ENCODE measurements around the gene CLCNKA.
"Not testable (repeated sequence)": the region's sequence is repeated elsewhere in the genome, so short reads cannot be mapped to it uniquely, and the experiment has no call there.

Gene CLCNKA

GRCh38 chr1:16026723-16027484, 5.1 kb downstream of the CLCNKA start:
- Histone ChIP-seq H3K36me3 (ENCODE audit: control insufficient read depth, insufficient read depth, low read length) (no peaks in the 10 kb centered on the region), H3K4me3 (ENCODE audit: low read length) (peak overlapping the region; percentile 48), H3K4me1 (ENCODE audit: control insufficient read depth, insufficient read depth, low read length) (peaks cover 2% of the 10 kb centered on the region), H3K9ac (ENCODE audit: low read length) (peak overlapping the region; percentile 11), H3K27me3 (ENCODE audit: control insufficient read depth, insufficient read depth, low read length) (no peaks in the 10 kb centered on the region), H3K27ac (ENCODE audit: low read depth, low read length) (peak overlapping the region; percentile 40)

GRCh38 chr1:16028237-16029002, 6.6 kb downstream of the CLCNKA start:
- Histone ChIP-seq H3K27me3 (ENCODE audit: control insufficient read depth, insufficient read depth, low read length) (no peaks in the 10 kb centered on the region), H3K4me3 (ENCODE audit: low read length) (no peak overlapping the region), H3K4me1 (ENCODE audit: control insufficient read depth, insufficient read depth, low read length) (peaks cover 2% of the 10 kb centered on the region), H3K36me3 (ENCODE audit: control insufficient read depth, insufficient read depth, low read length) (no peaks in the 10 kb centered on the region), H3K27ac (ENCODE audit: low read depth, low read length) (no peak overlapping the region), H3K9ac (ENCODE audit: low read length) (no peak overlapping the region)

- not testable (repeated sequence) for H3K4me3 ChIP-seq (ENCODE audit: low read length); H3K4me1 ChIP-seq (ENCODE audit: control insufficient read depth, insufficient read depth, low read length); H3K9ac ChIP-seq (ENCODE audit: low read length); H3K36me3 ChIP-seq (ENCODE audit: control insufficient read depth, insufficient read depth, low read length); H3K27ac ChIP-seq (ENCODE audit: low read depth, low read length); H3K27me3 ChIP-seq (ENCODE audit: control insufficient read depth, insufficient read depth, low read length)
Measured at GRCh38 chr1:16029003-16029268, 7.1 kb downstream of the CLCNKA start.

- no peak overlapping the region for H3K4me3 ChIP-seq (ENCODE audit: low read length)
- peaks cover 2% of the 10 kb centered on the region for H3K4me1 ChIP-seq (ENCODE audit: control insufficient read depth, insufficient read depth, low read length)
- H3K36me3 ChIP-seq (ENCODE audit: control insufficient read depth, insufficient read depth, low read length), result no peaks in the 10 kb centered on the region
- H3K27me3 ChIP-seq (ENCODE audit: control insufficient read depth, insufficient read depth, low read length), result no peaks in the 10 kb centered on the region
- no peak overlapping the region for H3K27ac ChIP-seq (ENCODE audit: low read depth, low read length)
- H3K9ac ChIP-seq (ENCODE audit: low read length), result no peak overlapping the region
Measured at GRCh38 chr1:16029288-16029687, 7.5 kb downstream of the CLCNKA start.

GRCh38 chr1:16031551-16031950, 9.7 kb downstream of the CLCNKA start:
- H3K4me3 ChIP-seq (ENCODE audit: low read length), result no peak overlapping the region
- peaks cover 2% of the 10 kb centered on the region for H3K4me1 ChIP-seq (ENCODE audit: control insufficient read depth, insufficient read depth, low read length)
- H3K27ac ChIP-seq (ENCODE audit: low read depth, low read length), result no peak overlapping the region
- H3K27me3 ChIP-seq (ENCODE audit: control insufficient read depth, insufficient read depth, low read length), result no peaks in the 10 kb centered on the region
- H3K9ac ChIP-seq (ENCODE audit: low read length), result no peak overlapping the region
- no peaks in the 10 kb centered on the region for H3K36me3 ChIP-seq (ENCODE audit: control insufficient read depth, insufficient read depth, low read length)

- Histone ChIP-seq H3K27ac (ENCODE audit: low read depth, low read length) (no peak overlapping the region), H3K9ac (ENCODE audit: low read length) (no peak overlapping the region), H3K27me3 (ENCODE audit: control insufficient read depth, insufficient read depth, low read length) (no peaks in the 10 kb centered on the region)
Measured at GRCh38 chr1:16032388-16033102, 10.7 kb downstream of the CLCNKA start.

GRCh38 chr1:16033103-16033632, 11.3 kb downstream of the CLCNKA start:
- not testable (repeated sequence) for H3K27me3 ChIP-seq (ENCODE audit: control insufficient read depth, insufficient read depth, low read length); H3K4me3 ChIP-seq (ENCODE audit: low read length); H3K9ac ChIP-seq (ENCODE audit: low read length); H3K4me1 ChIP-seq (ENCODE audit: control insufficient read depth, insufficient read depth, low read length); H3K36me3 ChIP-seq (ENCODE audit: control insufficient read depth, insufficient read depth, low read length); H3K27ac ChIP-seq (ENCODE audit: low read depth, low read length)

More at GRCh38 chr1:16032388-16033102, 10.7 kb downstream of the CLCNKA start:
- peaks cover 2% of the 10 kb centered on the region for H3K4me1 ChIP-seq (ENCODE audit: control insufficient read depth, insufficient read depth, low read length)
- no peak overlapping the region for H3K4me3 ChIP-seq (ENCODE audit: low read length)
- no peaks in the 10 kb centered on the region for H3K36me3 ChIP-seq (ENCODE audit: control insufficient read depth, insufficient read depth, low read length)

- not testable (repeated sequence) for H3K4me3 ChIP-seq (ENCODE audit: low read length); H3K36me3 ChIP-seq (ENCODE audit: control insufficient read depth, insufficient read depth, low read length); H3K27ac ChIP-seq (ENCODE audit: low read depth, low read length); H3K4me1 ChIP-seq (ENCODE audit: control insufficient read depth, insufficient read depth, low read length); H3K9ac ChIP-seq (ENCODE audit: low read length); H3K27me3 ChIP-seq (ENCODE audit: control insufficient read depth, insufficient read depth, low read length)
Measured at GRCh38 chr1:16036461-16036860, 14.6 kb downstream of the CLCNKA start.

GRCh38 chr1:16038620-16038912, 16.7 kb downstream of the CLCNKA start:
- no peaks in the 10 kb centered on the region for H3K27me3 ChIP-seq (ENCODE audit: control insufficient read depth, insufficient read depth, low read length)
- no peaks in the 10 kb centered on the region for H3K36me3 ChIP-seq (ENCODE audit: control insufficient read depth, insufficient read depth, low read length)
- H3K4me3 ChIP-seq (ENCODE audit: low read length), result no peak overlapping the region
- H3K27ac ChIP-seq (ENCODE audit: low read depth, low read length), result no peak overlapping the region
- no peak overlapping the region for H3K9ac ChIP-seq (ENCODE audit: low read length)
- H3K4me1 ChIP-seq (ENCODE audit: control insufficient read depth, insufficient read depth, low read length), result no peaks in the 10 kb centered on the region

- H3K36me3 ChIP-seq (ENCODE audit: control insufficient read depth, insufficient read depth, low read length); H3K4me1 ChIP-seq (ENCODE audit: control insufficient read depth, insufficient read depth, low read length); H3K27ac ChIP-seq (ENCODE audit: low read depth, low read length); H3K9ac ChIP-seq (ENCODE audit: low read length); H3K27me3 ChIP-seq (ENCODE audit: control insufficient read depth, insufficient read depth, low read length); H3K4me3 ChIP-seq (ENCODE audit: low read length): not testable (repeated sequence)
Measured at GRCh38 chr1:16039871-16040270, 18.0 kb downstream of the CLCNKA start.

GRCh38 chr1:16041200-16041599, 19.4 kb downstream of the CLCNKA start:
- no peaks in the 10 kb centered on the region for H3K4me1 ChIP-seq (ENCODE audit: control insufficient read depth, insufficient read depth, low read length)
- no peaks in the 10 kb centered on the region for H3K36me3 ChIP-seq (ENCODE audit: control insufficient read depth, insufficient read depth, low read length)
- no peaks in the 10 kb centered on the region for H3K27me3 ChIP-seq (ENCODE audit: control insufficient read depth, insufficient read depth, low read length)
- no peak overlapping the region for H3K27ac ChIP-seq (ENCODE audit: low read depth, low read length)
- no peak overlapping the region for H3K4me3 ChIP-seq (ENCODE audit: low read length)
- no peak overlapping the region for H3K9ac ChIP-seq (ENCODE audit: low read length)

- no peaks in the 10 kb centered on the region for H3K36me3 ChIP-seq (ENCODE audit: control insufficient read depth, insufficient read depth, low read length)
- no peaks in the 10 kb centered on the region for H3K4me1 ChIP-seq (ENCODE audit: control insufficient read depth, insufficient read depth, low read length)
- H3K27ac ChIP-seq (ENCODE audit: low read depth, low read length), result no peak overlapping the region
- no peak overlapping the region for H3K9ac ChIP-seq (ENCODE audit: low read length)
- no peaks in the 10 kb centered on the region for H3K27me3 ChIP-seq (ENCODE audit: control insufficient read depth, insufficient read depth, low read length)
- no peak overlapping the region for H3K4me3 ChIP-seq (ENCODE audit: low read length)
Measured at GRCh38 chr1:16042096-16042495, 20.3 kb downstream of the CLCNKA start.

Data from rectal smooth muscle tissue (tissue), 1 donor.